Measurements from ENCODE around the gene IFT80. TPM values are rescaled to one million over a fixed set of nuclear protein-coding genes. Genes with fewer than 3 reads are reported as not detected.

The IFT80 gene
- total RNA-seq, 1 experiment from 2014 or later = 20.2 TPM

- Histone ChIP-seq H3K36me3 (ENCODE audit: insufficient read depth, low read length, poor library complexity, severe bottlenecking) (no peaks in the 10 kb centered on the region), H3K9me3 (ENCODE audit: low read depth, low read length, poor library complexity, severe bottlenecking) (no peaks in the 10 kb centered on the region), H3K27ac (ENCODE audit: low read depth, low read length, poor library complexity, severe bottlenecking) (no peak overlapping the region), H3K4me1 (ENCODE audit: insufficient read depth, low read length, poor library complexity, severe bottlenecking) (no peaks in the 10 kb centered on the region), H3K27me3 (replicated peaks; ENCODE audit: insufficient read depth, low read depth, low read length, poor library complexity) (no peaks in the 10 kb centered on the region), H3K4me3 (ENCODE audit: low read depth, low read length, poor library complexity, severe bottlenecking) (no peak overlapping the region)
- no TSS peak for BruUV-seq (replicated peaks)
- ChIA-PET POLR2A (ENCODE audit: low non-redundant PET) (no interaction called here), CTCF (no interaction called here)
- no peak for TF ChIP-seq EZH2 (IDR thresholded peaks at IDR 0.05; ENCODE audit: borderline replicate concordance, low read depth, low read length, poor library complexity, severe bottlenecking)
- TF ChIP-seq, protein P1, sequence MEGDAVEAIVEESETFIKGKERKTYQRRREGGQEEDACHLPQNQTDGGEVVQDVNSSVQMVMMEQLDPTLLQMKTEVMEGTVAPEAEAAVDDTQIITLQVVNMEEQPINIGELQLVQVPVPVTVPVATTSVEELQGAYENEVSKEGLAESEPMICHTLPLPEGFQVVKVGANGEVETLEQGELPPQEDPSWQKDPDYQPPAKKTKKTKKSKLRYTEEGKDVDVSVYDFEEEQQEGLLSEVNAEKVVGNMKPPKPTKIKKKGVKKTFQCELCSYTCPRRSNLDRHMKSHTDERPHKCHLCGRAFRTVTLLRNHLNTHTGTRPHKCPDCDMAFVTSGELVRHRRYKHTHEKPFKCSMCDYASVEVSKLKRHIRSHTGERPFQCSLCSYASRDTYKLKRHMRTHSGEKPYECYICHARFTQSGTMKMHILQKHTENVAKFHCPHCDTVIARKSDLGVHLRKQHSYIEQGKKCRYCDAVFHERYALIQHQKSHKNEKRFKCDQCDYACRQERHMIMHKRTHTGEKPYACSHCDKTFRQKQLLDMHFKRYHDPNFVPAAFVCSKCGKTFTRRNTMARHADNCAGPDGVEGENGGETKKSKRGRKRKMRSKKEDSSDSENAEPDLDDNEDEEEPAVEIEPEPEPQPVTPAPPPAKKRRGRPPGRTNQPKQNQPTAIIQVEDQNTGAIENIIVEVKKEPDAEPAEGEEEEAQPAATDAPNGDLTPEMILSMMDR (conservative IDR thresholded peaks at IDR 0.05; ENCODE audit: low read depth, low read length) = no peak
- DNase-seq (ENCODE audit: low spot score) = no peak
- intact Hi-C loops (cut with micrococcal nuclease; ENCODE audit: unreplicated experiment) = no loop called here
These were observed 96.2 kb downstream of the IFT80 start for GRCh38 chr3:160302806-160303205.

GRCh38 chr3:160296591-160296990 lies 102.4 kb downstream of the IFT80 start:
- no peak overlapping the region for H3K27ac ChIP-seq (ENCODE audit: low read depth, low read length, poor library complexity, severe bottlenecking)
- no peaks in the 10 kb centered on the region for H3K36me3 ChIP-seq (ENCODE audit: insufficient read depth, low read length, poor library complexity, severe bottlenecking)
- H3K9me3 ChIP-seq (ENCODE audit: low read depth, low read length, poor library complexity, severe bottlenecking) = no peaks in the 10 kb centered on the region
- intact Hi-C loops (cut with micrococcal nuclease; ENCODE audit: unreplicated experiment) = no loop called here
- no peak for TF ChIP-seq EZH2 (IDR thresholded peaks at IDR 0.05; ENCODE audit: borderline replicate concordance, low read depth, low read length, poor library complexity, severe bottlenecking)
- H3K4me3 ChIP-seq (ENCODE audit: low read depth, low read length, poor library complexity, severe bottlenecking) = no peak overlapping the region
- POLR2A ChIA-PET (ENCODE audit: low non-redundant PET) = no interaction called here
- H3K27me3 ChIP-seq (replicated peaks; ENCODE audit: insufficient read depth, low read depth, low read length, poor library complexity) = no peaks in the 10 kb centered on the region
- no peaks in the 10 kb centered on the region for H3K4me1 ChIP-seq (ENCODE audit: insufficient read depth, low read length, poor library complexity, severe bottlenecking)
- CTCF ChIA-PET = no interaction called here
- DNase-seq (ENCODE audit: low spot score) = no peak
- BruUV-seq (replicated peaks) = no TSS peak

DNA sequence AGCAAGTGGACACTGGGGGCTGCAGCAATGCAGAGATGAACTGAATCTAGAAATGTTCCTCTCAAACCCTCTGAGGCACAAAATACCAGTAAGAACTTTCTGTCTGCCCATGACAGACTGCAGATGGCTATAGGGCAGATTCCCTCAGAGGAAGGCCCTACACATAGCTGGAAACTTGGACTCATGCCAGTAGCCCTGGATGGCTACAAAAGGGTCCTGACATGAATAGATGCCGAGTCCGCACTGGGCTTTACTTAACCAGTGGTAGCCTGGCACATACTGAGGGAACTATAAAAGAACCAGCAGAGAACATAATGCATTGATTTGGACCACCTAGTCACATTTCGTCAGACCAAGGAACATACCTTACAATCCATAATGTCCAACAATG lies 107.1 kb downstream of the IFT80 start:
- Histone ChIP-seq H3K27ac (ENCODE audit: low read depth, low read length, poor library complexity, severe bottlenecking) (no peak overlapping the region), H3K4me3 (ENCODE audit: low read depth, low read length, poor library complexity, severe bottlenecking) (no peak overlapping the region), H3K4me1 (ENCODE audit: insufficient read depth, low read length, poor library complexity, severe bottlenecking) (no peaks in the 10 kb centered on the region), H3K36me3 (ENCODE audit: insufficient read depth, low read length, poor library complexity, severe bottlenecking) (no peaks in the 10 kb centered on the region), H3K9me3 (ENCODE audit: low read depth, low read length, poor library complexity, severe bottlenecking) (no peaks in the 10 kb centered on the region), H3K27me3 (replicated peaks; ENCODE audit: insufficient read depth, low read depth, low read length, poor library complexity) (no peaks in the 10 kb centered on the region)
- intact Hi-C loops (cut with micrococcal nuclease; ENCODE audit: unreplicated experiment) = no loop called here
- no TSS peak for BruUV-seq (replicated peaks)
- no peak for TF ChIP-seq EZH2 (IDR thresholded peaks at IDR 0.05; ENCODE audit: borderline replicate concordance, low read depth, low read length, poor library complexity, severe bottlenecking)
- TF ChIP-seq, protein P1 (conservative IDR thresholded peaks at IDR 0.05; ENCODE audit: low read depth, low read length) = no peak
- no peak for DNase-seq (ENCODE audit: low spot score)
- POLR2A ChIA-PET (ENCODE audit: low non-redundant PET) = no interaction called here
- CTCF ChIA-PET = no interaction called here

- Histone ChIP-seq H3K4me3 (ENCODE audit: low read depth, low read length, poor library complexity, severe bottlenecking) (no peak overlapping the region), H3K27ac (ENCODE audit: low read depth, low read length, poor library complexity, severe bottlenecking) (no peak overlapping the region), H3K4me1 (ENCODE audit: insufficient read depth, low read length, poor library complexity, severe bottlenecking) (no peaks in the 10 kb centered on the region), H3K36me3 (ENCODE audit: insufficient read depth, low read length, poor library complexity, severe bottlenecking) (no peaks in the 10 kb centered on the region), H3K9me3 (ENCODE audit: low read depth, low read length, poor library complexity, severe bottlenecking) (no peaks in the 10 kb centered on the region), H3K27me3 (replicated peaks; ENCODE audit: insufficient read depth, low read depth, low read length, poor library complexity) (no peaks in the 10 kb centered on the region)
- BruUV-seq (replicated peaks) = no TSS peak
- DNase-seq (ENCODE audit: low spot score) = no peak
- ChIA-PET CTCF (no interaction called here), POLR2A (ENCODE audit: low non-redundant PET) (no interaction called here)
- intact Hi-C loops (cut with micrococcal nuclease; ENCODE audit: unreplicated experiment) = no loop called here
- TF ChIP-seq, protein P1 (conservative IDR thresholded peaks at IDR 0.05; ENCODE audit: low read depth, low read length) = no peak
These were observed 107.6 kb downstream of the IFT80 start for GRCh38 chr3:160291290-160291908.

All from A673 (cell line).